Omental fat pad (tissue), 4 donors: ENCODE results near the gene PRKCE. TPM values are rescaled to one million over a fixed set of nuclear protein-coding genes. Genes with fewer than 3 reads are reported as not detected.

Experiments used
- ATAC-seq: fragments of 150-250 bp; one replicate; pipeline ENCODE4 v1.9.1; 2016; ENCODE audit warnings: mild to moderate bottlenecking, moderate library complexity; ENCODE audit not compliant: low FRiP score
- DNase-seq: peaks from one replicate; pipeline ENCODE4 v3.0.0-alpha.2; 2019; ENCODE audit warnings: low spot score
- total RNA-seq, 4 donors: library from RNA; depleted of rRNA; stranded (reverse); fragments of >200 nt; gene quantifications; one replicate each; pipeline ENCODE4 v1.1.0, GENCODE V29; 2016
- TF ChIP-seq, protein P1 (sequence below), 3 donors: fragments of 450-650 bp; IDR thresholded peaks; one replicate each; pipeline ENCODE4 v1.5.1; 2016 to 2017; ENCODE audit warnings: antibody characterized with exemption in 3 of 3, mild to moderate bottlenecking in 3 of 3, moderate library complexity in 2 of 3

Gene PRKCE
- total RNA-seq, 4 donors from 2014 or later, result 8.8 to 24.3 (median 14.0) TPM

DNA sequence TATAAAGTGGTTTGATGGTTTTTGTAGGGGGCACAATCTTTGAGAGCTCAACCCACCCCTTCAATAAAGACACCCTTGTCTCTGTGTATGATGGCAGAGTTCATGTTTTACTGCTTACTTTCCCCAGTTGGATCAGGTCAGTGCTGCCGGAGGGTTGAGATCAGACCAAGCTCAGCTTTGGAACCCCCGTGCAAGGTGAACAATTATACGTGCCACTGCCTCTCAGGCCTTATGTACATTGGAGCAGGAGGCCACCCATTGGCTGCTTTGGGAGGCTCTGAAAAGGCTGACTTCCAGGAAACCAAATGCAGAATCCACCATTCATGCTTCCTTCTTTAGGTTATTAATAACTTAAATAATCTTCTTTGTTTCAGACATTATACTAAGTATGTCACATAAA is 542.4 kb downstream of the PRKCE start:
- ATAC-seq (no peak), DNase-seq (no peak)
- TF ChIP-seq, protein P1, sequence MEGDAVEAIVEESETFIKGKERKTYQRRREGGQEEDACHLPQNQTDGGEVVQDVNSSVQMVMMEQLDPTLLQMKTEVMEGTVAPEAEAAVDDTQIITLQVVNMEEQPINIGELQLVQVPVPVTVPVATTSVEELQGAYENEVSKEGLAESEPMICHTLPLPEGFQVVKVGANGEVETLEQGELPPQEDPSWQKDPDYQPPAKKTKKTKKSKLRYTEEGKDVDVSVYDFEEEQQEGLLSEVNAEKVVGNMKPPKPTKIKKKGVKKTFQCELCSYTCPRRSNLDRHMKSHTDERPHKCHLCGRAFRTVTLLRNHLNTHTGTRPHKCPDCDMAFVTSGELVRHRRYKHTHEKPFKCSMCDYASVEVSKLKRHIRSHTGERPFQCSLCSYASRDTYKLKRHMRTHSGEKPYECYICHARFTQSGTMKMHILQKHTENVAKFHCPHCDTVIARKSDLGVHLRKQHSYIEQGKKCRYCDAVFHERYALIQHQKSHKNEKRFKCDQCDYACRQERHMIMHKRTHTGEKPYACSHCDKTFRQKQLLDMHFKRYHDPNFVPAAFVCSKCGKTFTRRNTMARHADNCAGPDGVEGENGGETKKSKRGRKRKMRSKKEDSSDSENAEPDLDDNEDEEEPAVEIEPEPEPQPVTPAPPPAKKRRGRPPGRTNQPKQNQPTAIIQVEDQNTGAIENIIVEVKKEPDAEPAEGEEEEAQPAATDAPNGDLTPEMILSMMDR (IDR thresholded peaks at IDR 0.05), result no peak

DNA sequence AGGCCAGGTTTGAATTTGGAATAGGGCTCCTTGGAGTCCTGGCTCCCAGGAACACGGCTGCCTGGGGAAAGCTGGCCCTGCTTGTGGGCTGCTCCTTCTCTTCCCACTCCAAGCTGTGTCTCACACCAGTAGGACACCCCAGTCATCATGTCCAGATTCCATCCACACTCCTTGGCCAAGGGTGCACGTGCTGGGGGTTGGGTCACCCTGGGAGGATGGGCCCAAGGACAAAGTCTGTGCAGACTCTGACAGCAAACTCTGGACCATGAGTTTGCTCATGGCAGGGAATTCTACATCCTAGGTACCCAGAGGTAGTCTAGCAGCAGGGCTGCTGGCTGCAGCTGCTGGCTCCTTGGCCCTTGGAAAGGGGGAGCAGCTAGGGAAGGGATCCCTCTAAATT is 543.4 kb downstream of the PRKCE start:
- no peak for DNase-seq
- TF ChIP-seq, protein P1 (IDR thresholded peaks at IDR 0.05), result no peak
- no peak for ATAC-seq

DNA sequence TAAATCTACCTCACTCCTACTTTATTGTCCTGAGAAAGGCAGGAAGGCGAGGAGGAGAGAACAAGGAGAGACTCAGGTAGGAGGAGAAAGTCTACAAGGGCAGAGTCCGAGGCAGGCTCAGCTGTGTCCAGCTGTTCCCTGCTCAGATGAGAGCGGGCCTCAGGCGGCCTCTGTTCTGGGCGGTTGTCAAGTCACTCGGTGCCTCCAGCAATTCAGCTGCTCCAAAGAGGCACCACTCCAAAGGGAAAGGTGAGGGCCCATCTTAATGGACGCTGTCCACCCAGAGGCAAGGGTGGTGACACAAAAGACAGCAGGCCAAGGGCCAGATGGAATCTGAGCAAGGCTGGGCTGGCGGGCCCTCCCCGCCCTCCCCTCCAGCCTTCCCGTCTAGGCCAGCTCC is 544.3 kb downstream of the PRKCE start:
- TF ChIP-seq, protein P1 (IDR thresholded peaks at IDR 0.05), result no peak
- ATAC-seq, result no peak
- no peak for DNase-seq

DNA sequence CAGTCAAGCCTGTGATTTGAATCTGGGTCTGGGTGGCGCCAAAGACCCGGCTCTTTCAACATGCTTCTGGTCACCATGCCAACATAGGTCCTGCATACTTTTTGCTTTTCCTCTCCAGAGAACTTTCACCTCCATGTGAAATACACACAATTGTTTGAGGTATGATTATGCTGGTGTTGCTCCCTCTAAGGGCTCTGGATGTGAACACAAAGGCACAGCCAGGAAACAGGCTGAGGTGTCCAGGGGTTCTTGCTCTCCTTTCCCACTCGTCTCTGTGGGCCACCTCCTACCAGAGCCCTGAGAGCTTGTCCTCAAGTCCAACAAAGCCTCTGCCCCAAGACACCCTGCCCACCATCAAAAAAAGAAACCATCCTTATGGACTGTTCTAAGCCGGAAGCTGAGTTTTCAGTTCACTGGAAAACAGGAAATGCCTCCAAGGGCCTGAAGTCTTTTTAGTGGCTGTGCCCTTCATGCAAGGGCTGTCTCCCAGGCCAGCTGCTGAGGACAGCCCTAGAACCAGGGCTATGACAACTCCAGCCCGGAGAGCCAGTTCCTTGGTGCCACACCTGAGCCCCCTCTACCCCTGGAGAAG is 545.5 kb downstream of the PRKCE start:
- ATAC-seq (no peak), DNase-seq (no peak)
- TF ChIP-seq, protein P1 (IDR thresholded peaks at IDR 0.05), result no peak

DNA sequence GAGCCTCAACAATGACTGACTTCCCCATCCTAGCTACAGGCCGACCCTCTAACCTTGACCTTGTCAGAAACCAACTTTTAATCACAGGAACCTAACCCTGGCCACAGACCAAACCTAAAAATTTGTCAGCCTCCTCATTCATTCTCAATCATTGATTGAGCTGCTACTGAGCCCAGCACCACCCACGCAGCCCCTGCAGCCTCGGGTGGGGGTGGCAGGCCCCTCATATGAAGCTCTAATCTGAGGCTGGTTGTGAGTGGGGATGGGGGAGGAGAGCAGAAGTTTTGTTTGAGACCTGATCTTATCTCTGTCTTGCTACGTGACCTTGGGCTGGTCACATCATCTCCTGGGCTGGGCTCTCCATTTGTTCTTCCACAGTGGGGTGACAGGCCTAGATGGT is 546.2 kb downstream of the PRKCE start:
- DNase-seq (no peak), ATAC-seq (no peak)
- TF ChIP-seq, protein P1 (IDR thresholded peaks at IDR 0.05), result no peak

DNA sequence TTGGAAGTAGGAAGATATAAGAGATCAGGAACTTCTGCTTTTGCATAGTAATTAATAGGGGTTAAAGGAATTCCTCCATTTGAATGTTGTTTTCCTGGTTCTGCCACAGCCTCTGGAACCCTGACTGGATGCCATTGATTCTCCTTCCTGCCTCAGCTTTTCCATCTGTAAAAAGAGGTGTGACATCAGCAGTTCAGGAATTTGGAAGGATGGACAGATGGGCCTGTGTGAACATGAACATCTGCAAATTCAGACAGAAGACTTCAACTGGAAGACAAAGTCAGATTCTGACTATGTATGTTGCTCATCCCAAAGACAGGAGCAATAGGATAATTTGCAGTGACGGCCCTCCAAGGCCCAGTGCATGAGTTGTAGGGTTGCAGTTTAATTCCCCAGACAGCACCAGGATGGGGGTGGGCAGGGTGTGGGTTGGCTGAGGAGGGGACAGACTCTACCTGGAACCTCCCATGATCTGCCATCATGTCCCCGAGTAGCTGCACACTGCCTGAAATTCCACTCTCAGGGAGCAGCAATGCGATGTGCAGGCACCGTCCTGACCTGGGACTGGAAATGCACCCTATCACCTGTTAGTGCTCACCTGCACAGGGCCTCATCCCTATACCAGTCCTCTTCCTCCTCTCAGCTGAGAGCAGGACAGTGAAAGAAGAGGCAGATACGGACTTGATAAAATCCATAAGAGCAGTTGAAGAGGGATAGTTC is 546.8 kb downstream of the PRKCE start:
- ATAC-seq, result no peak
- DNase-seq, result no peak
- TF ChIP-seq, protein P1 (IDR thresholded peaks at IDR 0.05), result no peak

DNA sequence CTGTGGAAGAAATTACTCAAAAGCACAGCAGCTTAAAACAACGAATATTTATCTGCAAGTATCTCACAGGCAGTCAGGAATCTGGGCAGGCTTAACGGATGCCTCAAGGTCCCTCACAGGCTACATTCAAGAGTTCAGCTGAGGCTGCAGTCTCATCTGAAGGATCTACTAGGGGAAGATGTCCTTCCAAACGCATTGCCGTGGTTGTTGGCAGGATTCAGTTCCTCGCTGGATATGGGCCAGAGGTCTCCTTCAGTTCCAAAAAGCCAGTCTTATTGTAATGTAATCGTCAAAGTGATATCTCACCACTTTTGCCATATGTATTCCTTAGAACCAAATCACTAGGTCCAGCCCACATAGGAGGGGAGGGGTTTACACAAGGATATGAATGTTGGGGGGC is 547.5 kb downstream of the PRKCE start:
- ATAC-seq, result no peak
- TF ChIP-seq, protein P1 (IDR thresholded peaks at IDR 0.05), result no peak
- no peak for DNase-seq
